ENCODE data around the gene TRIP10.

- no peak for TF ChIP-seq CTCF (IDR thresholded peaks at IDR 0.05; ENCODE audit: low read length)
- no peak for TF ChIP-seq EZH2phosphoT487 (IDR thresholded peaks at IDR 0.05; ENCODE audit: low read length)
- no peak for TF ChIP-seq EZH2 (optimal IDR thresholded peaks at IDR 0.05; ENCODE audit: low read depth, low read length)
These were observed 11.1 kb upstream of the TRIP10 start for GRCh38 chr19:6728346-6728745.

All from MM.1S (cell line).